Measurements from ENCODE around the gene WSCD1. TPM values are rescaled to one million over a fixed set of nuclear protein-coding genes. Genes with fewer than 3 reads are reported as not detected.

Gene WSCD1
- polyA plus RNA-seq (ENCODE audit: insufficient read length in 3 of 3) = 10 to 100 TPM; 11.9 to 16.0 (median 13.2) TPM
- long read RNA-seq, donor 1, full-length matches to known transcripts = 1 of 1 reads
- long read RNA-seq, donor 1, partial matches to known transcripts = 0 of 1 reads
- long read RNA-seq, donor 1, other reads (novel, unspliced or antisense) = 0 of 1 reads
- long read RNA-seq, donor 2, full-length matches to known transcripts = 3 of 3 reads
- long read RNA-seq, donor 2, partial matches to known transcripts = 0 of 3 reads
- long read RNA-seq, donor 2, other reads (novel, unspliced or antisense) = 0 of 3 reads
- long read RNA-seq, donor 3, full-length matches to known transcripts = 3 of 3 reads
- long read RNA-seq, donor 3, partial matches to known transcripts = 0 of 3 reads
- long read RNA-seq, donor 3, other reads (novel, unspliced or antisense) = 0 of 3 reads
- long read RNA-seq, donor 4, full-length matches to known transcripts = 1 of 1 reads
- long read RNA-seq, donor 4, partial matches to known transcripts = 0 of 1 reads
- long read RNA-seq, donor 4, other reads (novel, unspliced or antisense) = 0 of 1 reads
- long read RNA-seq, donor 5 = 0 reads
- long read RNA-seq, donor 6, full-length matches to known transcripts = 3 of 17 reads
- long read RNA-seq, donor 6, partial matches to known transcripts = 14 of 17 reads
- long read RNA-seq, donor 6, other reads (novel, unspliced or antisense) = 0 of 17 reads
- long read RNA-seq, donor 7, full-length matches to known transcripts = 5 of 5 reads
- long read RNA-seq, donor 7, partial matches to known transcripts = 0 of 5 reads
- long read RNA-seq, donor 7, other reads (novel, unspliced or antisense) = 0 of 5 reads
- long read RNA-seq, donor 8 = 0 reads
- long read RNA-seq, donor 9, full-length matches to known transcripts = 4 of 4 reads
- long read RNA-seq, donor 9, partial matches to known transcripts = 0 of 4 reads
- long read RNA-seq, donor 9, other reads (novel, unspliced or antisense) = 0 of 4 reads
- long read RNA-seq, donor 10, full-length matches to known transcripts = 1 of 23 reads
- long read RNA-seq, donor 10, partial matches to known transcripts = 22 of 23 reads
- long read RNA-seq, donor 10, other reads (novel, unspliced or antisense) = 0 of 23 reads
- long read RNA-seq, donor 11, full-length matches to known transcripts = 2 of 2 reads
- long read RNA-seq, donor 11, partial matches to known transcripts = 0 of 2 reads
- long read RNA-seq, donor 11, other reads (novel, unspliced or antisense) = 0 of 2 reads
- long read RNA-seq, donor 12, full-length matches to known transcripts = 2 of 2 reads
- long read RNA-seq, donor 12, partial matches to known transcripts = 0 of 2 reads
- long read RNA-seq, donor 12, other reads (novel, unspliced or antisense) = 0 of 2 reads
- long read RNA-seq, donor 13 = 0 reads
- long read RNA-seq, donor 14, full-length matches to known transcripts = 2 of 2 reads
- long read RNA-seq, donor 14, partial matches to known transcripts = 0 of 2 reads
- long read RNA-seq, donor 14, other reads (novel, unspliced or antisense) = 0 of 2 reads
- long read RNA-seq, donor 15, full-length matches to known transcripts = 2 of 2 reads
- long read RNA-seq, donor 15, partial matches to known transcripts = 0 of 2 reads
- long read RNA-seq, donor 15, other reads (novel, unspliced or antisense) = 0 of 2 reads
- long read RNA-seq, donor 16, full-length matches to known transcripts = 9 of 9 reads
- long read RNA-seq, donor 16, partial matches to known transcripts = 0 of 9 reads
- long read RNA-seq, donor 16, other reads (novel, unspliced or antisense) = 0 of 9 reads

DNA sequence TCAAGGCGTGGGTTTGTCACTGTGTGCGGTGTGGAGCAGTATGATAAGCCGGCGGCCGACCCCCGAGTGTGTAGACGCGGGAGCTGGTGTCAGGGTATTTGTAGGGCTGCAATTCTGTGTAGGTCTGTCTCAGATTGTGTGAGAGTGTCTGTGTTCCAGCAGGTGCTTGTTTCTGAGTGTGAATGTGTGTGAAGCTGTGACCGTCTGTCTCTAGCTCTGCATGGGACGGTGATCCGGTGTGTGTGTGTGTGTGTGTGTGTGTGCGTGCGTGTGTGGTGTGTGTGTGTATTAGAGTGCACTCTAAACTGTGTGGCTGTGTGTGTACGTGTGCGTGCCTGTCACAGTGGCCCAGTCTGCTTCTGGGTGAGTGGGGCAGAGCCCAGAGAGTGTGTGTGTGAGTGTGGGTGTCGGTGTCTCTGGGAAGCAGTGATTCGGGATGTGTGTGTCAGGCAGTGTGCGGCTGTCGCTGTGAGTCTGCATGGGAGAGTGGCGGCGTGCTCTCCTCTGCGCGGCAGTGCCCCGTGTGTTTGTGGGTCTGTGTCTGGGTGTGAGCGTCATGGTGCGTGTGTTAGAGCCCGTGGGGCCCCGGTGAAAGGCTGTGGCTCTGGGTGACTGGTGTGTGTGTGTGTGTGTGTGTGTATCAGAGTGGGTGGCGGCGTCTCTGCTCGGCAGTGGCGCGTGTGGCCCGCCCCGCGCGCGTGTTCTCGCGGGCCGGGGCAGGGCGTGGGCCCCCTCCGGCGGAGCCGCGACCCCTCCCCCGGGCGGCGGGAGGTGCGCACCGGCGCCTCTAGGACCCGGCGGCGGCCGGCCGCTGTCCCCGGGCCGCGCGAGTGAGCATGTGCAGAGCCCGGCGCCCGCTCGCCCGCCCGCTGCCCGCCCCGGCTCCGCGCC, at the start of gene WSCD1:
Gene WSCD1 (plus strand): TSS at position 841 of the 891 bp plus-strand sequence. CDS start 10,280 bp downstream, outside the sequence.
- DNase-seq (ENCODE audit: extremely low read depth in 1 of 11, low read depth in 9 of 11, low spot score in 4 of 11) = peak in 1 of 11 donors; percentile 32

DNA sequence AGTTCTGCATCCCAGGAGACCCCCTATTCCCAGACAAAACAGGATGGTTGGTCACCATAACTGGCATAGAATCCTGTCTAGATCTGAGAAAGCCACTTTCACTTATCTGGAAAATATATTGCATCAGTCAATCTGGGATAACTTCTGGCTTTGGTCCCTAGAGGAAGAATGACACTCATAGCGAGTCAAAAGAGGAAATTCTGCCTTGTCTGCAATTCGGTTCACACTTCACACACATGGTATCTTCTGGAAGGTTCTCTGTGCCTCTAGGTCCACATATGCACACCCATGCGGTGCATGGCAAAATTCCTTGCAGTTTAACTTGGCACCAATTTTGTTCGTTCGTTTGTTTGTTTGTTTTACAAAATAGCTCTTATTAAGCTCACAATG, 49.2 kb upstream of the WSCD1 start:
- DNase-seq (ENCODE audit: extremely low read depth in 1 of 11, low read depth in 9 of 11, low spot score in 4 of 11) = no peak

DNA sequence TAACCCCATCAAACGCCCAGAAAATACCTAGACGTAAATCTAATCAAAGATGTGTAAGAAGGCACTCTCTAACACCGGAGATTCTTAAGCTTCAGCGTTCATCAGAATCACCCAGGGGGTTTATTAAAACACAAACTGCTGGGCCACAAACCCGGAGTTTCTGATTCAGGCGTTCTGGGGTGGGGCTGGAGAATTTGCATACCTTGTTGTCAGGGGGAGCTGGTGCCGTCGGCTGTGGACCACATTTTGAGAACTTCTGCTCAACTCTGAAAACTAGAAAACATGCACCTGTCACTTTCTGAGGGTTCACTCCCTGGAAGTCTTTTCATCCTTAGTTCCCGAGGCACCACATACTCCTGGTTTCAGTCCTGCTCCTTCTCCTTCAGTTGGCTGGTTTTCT, 48.6 kb upstream of the WSCD1 start:
- no peak for DNase-seq (ENCODE audit: extremely low read depth in 1 of 11, low read depth in 9 of 11, low spot score in 4 of 11)

DNA sequence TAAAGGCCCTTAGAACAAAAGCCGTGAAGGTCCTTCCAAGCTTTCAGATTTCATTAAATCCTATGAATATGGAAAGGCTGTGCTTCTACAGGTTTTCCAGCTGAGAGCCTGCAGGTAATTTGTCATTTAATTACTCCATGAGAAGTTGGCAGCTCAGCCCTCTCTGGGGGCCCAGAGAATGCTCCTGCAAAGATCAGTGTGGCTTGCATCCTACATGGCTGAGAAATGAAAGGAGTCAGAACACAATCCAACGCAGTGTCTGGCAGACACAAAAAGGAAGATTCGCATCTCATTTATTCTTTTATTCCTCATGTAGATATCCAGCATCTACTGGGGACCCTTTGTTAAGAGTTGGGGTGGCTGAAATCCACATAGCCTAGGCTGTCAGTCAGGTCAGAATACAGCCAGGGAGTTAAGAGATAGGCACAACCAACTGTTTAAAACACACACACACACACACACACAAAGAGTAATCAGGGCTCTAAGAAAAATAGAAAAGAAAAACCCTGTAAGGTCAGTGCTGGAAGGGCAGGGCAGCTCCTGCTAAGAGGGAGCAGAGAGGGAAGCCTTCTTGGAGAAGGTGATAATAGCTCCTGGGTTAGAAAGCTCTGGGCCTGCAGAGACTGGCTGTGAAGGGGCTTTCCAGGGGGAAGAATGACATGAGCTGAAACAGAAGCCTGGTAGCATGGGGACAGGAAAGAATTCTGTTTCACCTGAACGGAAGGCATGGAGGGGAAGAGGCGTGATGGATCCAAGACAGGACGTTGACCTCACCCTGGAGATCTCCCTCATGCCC, 46.9 kb upstream of the WSCD1 start:
- DNase-seq (ENCODE audit: extremely low read depth in 1 of 11, low read depth in 9 of 11, low spot score in 4 of 11) = no peak

DNA sequence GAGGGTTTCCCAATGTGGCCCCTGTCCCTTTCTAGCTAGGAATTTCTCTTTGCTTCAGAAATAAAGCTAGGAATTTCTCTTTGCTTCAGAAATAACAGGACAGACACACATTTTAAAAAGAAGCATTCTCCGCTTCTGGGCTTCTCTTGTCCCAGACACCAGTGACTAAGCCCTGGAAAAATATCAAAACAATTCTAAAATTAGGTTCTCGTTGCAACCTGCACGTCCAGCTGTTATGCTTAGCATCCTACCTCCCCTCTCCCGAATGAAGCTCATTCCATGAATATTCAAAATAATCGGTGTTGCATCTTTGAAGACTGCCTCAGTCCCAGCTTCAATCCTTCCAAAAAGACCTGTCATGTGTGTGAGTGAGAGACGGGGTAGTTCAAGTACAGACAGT, 45.6 kb upstream of the WSCD1 start:
- DNase-seq (ENCODE audit: extremely low read depth in 1 of 11, low read depth in 9 of 11, low spot score in 4 of 11) = no peak

DNA sequence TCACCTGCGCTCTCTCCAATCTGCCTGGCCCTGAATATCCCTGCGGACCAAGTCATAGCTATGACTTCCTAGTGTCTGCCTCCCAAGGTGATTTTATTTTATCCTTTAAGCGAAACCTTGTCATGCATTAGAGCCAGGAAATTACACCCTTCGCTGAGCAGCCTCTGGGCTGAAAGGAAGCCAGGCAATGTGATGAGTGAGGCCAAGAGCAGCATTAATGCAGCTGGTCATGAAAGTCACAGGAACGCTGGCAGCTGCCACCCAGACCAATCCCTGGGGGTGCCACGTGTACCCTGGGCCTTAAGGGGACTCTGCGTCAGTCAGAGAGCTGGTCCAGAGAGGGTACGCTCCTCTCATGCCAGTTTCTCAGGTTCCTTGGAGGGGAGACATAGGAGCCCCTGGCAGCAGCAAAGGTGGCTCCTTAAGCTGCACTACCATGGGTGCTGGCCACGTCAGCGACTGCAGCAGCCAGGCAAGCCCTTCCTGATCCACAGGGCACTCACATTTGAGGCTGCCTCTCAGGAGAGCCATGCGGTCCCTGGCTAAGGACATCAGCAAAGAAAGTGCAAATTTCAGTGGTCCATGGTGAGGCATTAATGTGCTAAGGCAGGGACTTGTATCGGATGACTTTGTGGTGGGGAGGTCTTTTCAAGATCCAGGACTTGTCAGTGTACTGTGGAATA, 42.7 kb upstream of the WSCD1 start:
- DNase-seq (ENCODE audit: extremely low read depth in 1 of 11, low read depth in 9 of 11, low spot score in 4 of 11) = peak in 6 of 11 donors; percentile 17 to 54 (median 36)

DNA sequence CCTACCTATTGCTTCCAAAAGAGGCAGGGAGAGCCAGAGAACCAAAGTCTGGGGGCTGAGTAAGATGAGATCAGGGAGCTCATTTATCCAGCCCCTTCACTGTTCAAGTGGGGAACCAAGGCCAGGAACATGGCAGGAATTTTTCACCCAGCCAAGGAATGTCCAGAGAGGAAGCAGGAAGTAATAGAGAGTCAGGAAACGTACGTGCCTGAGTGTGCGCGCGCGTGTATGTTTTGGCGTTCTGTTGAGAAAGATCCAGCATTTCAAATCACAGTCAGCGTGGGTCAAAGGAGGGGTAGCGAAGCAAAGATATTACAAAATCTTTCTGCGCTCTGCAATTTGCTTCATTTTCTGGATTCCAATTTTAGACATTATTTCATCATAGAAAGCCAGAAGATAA, 41.9 kb upstream of the WSCD1 start:
- DNase-seq (ENCODE audit: extremely low read depth in 1 of 11, low read depth in 9 of 11, low spot score in 4 of 11) = no peak

DNA sequence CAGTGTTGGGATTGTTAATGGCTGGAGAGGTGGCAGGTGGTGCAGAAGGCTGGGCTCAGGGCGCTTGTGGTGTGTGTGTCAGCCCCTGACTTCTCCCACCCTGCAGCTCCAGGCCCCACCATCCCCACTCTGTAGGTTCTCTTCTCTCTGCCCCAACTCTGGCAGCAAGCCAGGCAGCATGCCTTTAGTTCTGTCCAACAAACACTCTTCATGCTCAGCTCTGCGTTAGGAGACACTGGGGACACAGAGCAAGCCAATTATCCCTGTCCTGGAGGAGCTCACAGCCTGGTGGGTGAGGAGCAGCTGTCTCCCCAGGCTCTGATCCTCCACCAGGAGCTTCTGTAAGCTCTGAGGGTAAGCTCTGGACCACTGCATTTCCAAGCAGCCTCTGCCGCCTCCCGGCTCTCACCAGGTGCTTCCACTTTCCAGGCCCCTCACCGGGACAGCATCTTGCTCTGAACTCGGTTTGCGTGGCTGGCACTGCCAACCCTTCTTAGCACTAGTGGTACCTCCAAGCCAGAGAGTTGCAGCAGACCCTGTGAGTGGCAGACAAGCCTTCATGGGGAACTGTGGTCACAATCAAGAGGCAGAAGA, 34.3 kb upstream of the WSCD1 start:
- no peak for DNase-seq (ENCODE audit: extremely low read depth in 1 of 11, low read depth in 9 of 11, low spot score in 4 of 11)

DNA sequence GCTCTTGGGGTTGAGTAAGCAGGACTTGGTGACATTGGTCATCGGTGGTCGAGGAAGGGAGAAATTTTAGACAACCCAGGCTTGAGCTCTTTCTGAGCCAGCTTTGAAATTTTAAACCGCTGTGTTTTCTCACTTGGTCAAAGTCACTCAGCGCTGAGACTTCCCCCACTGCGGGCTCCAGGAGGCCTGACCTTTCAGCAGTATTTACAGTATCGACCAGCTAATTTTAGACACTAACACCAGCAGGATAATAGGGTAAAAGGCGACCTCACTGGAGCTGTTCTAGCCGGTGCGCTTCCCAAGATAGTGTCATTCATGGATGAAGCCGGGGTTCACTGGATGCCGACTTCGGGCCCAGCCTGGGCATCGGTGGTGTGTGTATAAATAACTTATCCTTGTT, 29.7 kb upstream of the WSCD1 start:
- no peak for DNase-seq (ENCODE audit: extremely low read depth in 1 of 11, low read depth in 9 of 11, low spot score in 4 of 11)

DNA sequence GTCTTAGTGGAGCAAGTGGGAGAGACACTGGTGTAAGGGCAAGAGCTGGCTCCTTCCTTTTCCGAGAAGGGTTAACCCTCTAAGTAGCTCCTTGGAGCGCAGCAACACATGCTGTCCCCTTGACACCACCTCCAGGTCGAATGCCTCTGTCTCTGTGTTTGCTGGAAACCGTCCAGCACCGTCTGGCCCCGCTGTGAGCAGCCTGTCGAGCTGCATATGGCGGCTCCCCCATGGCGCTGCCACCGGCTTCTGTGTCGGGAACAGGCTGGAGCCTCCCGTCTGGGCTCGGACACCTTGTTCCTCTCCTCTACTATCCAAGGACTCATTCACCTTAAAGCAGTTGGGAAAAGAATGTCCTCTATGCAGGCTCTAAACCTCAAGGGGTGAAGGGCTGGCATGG, 28.9 kb upstream of the WSCD1 start:
- no peak for DNase-seq (ENCODE audit: extremely low read depth in 1 of 11, low read depth in 9 of 11, low spot score in 4 of 11)

DNA sequence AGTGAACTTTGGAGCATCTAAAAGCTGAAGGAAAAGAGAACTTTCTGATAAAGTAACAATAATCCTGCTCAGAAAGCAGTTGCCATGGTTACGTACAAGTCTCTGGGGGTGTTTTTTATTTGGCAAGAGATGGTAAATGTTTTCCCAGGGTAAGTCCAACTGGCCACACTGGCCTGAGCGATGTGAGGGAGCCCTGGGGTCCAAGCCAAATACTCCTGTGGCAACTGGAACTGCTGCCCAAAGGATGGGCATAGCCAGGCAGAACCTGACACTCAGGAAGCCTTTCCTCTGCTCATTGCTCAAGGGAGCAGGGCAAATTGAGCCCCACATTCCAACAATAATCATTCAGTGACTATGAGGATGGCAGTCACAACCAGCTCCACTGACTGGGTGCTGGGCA, 26.8 kb upstream of the WSCD1 start:
- no peak for DNase-seq (ENCODE audit: extremely low read depth in 1 of 11, low read depth in 9 of 11, low spot score in 4 of 11)

DNA sequence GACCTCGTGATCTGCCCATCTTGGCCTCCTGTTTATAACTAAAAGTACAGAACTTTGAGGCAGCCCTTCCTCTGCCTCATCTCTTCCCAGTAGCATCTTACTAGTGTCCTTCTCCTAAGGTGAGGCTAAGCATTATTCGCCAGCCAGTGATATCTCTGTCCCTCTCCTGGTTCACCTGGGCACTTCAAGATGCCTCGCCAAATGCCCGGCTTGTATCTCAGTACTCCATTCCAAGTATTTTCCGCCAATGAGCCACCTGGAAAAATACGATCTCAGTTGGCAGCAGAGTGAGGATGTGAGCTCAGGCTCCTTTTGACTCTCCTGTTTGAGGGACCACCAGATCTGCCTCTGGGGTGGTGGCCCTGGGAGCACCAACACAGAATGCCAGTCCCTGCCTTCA, 25.9 kb upstream of the WSCD1 start:
- no peak for DNase-seq (ENCODE audit: extremely low read depth in 1 of 11, low read depth in 9 of 11, low spot score in 4 of 11)

DNA sequence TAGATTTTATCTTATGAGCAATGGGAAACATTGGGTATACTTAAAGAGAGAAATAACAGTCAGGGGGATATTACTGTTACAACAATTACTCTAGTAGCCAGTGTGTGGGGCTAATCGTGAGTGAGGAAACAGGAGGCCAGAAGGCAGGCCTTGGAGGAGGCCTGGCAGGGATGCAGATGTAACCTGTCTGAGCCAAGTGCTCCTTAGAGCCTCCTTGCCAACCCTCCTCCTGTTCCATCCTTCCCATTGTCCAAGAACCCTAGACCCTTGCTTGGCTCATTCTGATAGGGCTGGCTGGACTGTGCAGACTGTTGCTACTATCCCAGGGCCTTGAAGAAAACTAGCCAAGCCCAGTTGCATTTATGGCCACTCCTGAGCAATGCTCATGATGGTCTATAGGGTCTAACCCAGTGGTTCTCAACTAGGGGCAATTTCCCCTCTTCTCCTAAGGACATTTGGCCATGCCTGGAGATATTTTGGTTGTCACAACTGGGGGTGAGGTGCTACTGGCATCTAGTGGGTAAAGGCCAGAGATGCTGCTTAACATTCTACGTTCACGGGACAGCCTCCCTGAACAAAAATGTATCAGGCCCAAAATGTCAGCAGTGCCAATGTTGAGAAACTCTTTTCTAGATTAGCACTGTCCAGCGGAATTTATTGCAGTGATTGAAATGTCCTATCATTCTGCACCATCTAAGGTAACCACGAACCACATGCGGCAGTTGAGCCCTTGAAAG, 24.4 kb upstream of the WSCD1 start:
- DNase-seq (ENCODE audit: extremely low read depth in 1 of 11, low read depth in 9 of 11, low spot score in 4 of 11) = no peak

DNA sequence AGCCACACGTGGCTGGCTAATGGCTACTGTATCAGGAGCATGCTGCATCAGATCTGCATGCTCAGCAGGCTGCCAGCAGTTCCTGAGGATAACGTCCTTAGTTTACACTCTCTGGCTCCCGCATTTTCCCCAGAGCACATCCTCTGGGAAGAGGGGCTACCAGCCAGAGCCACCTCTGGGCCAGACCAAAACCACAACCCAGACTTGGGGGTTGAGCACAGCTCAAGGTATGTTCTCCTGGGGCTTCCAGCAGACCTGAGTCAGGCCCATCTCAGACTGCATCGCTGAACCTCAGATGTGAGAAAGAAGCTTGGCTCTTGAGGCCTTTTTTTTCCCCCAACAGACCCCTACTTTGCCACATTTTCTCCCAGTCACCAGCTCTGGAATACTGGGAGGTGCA, 23.7 kb upstream of the WSCD1 start:
- DNase-seq (ENCODE audit: extremely low read depth in 1 of 11, low read depth in 9 of 11, low spot score in 4 of 11) = no peak

DNA sequence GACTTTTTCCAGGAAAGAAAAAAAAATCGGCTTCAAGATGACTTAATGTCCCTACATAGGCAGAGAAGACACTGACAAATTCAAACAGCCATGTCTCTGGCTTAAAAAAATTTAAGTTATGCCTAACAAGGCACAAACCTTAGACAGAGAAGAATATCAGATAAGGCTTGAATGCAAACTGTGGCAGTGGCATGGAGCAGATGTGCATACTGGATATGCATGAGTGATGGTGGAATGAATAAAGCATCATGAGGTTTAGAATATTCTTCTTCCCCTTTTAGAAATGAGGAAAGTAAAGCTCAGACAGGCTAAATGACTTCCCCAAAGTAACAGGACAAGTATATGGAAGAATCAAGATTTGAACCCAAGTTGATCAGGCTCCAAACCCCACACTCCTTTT, 23.2 kb upstream of the WSCD1 start:
- no peak for DNase-seq (ENCODE audit: extremely low read depth in 1 of 11, low read depth in 9 of 11, low spot score in 4 of 11)
